HepG2 (cell line): ENCODE results near the gene EFEMP2. TPM values are rescaled to one million over a fixed set of nuclear protein-coding genes. Genes with fewer than 3 reads are reported as not detected.

Experiments
- AHR ChIP-seq: IDR thresholded peaks from 2 replicates; pipeline ENCODE4 v1.6.1; 2018; ENCODE audit warnings: missing genetic modification reagents, missing compliant biosample characterization
- AKAP8 ChIP-seq: sonication (generic); formaldehyde crosslinking; IDR thresholded peaks from 2 replicates; pipeline ENCODE4 v1.5.1; 2020; ENCODE audit warnings: mild to moderate bottlenecking, missing genetic modification reagents
- ARNTL ChIP-seq: sonication (generic); formaldehyde crosslinking; IDR thresholded peaks from 2 replicates; pipeline ENCODE4 v1.4.0; 2020; ENCODE audit warnings: mild to moderate bottlenecking, missing genetic modification reagents
- ESRRA ChIP-seq: sonication (generic); formaldehyde crosslinking; IDR thresholded peaks from 2 replicates; pipeline ENCODE4 v1.5.1; 2020; ENCODE audit warnings: mild to moderate bottlenecking, low read depth, missing genetic modification reagents
- IRX3 ChIP-seq: sonication (generic); formaldehyde crosslinking; IDR thresholded peaks from 2 replicates; pipeline ENCODE4 v1.8.1; 2023; ENCODE audit warnings: mild to moderate bottlenecking, low read depth, missing genetic modification reagents, borderline replicate concordance
- NCOR1 ChIP-seq: fragments of 200-600 bp; sonication (generic); IDR thresholded peaks from 2 replicates; pipeline ENCODE4 v1.7.0; 2017; ENCODE audit warnings: antibody characterized with exemption, low read length, borderline replicate concordance
- SAP130 ChIP-seq: IDR thresholded peaks from 2 replicates; pipeline ENCODE4 v1.6.1; 2016; ENCODE audit warnings: low read depth
- SETDB1 ChIP-seq: sonication (generic); formaldehyde crosslinking; IDR thresholded peaks from 2 replicates; pipeline ENCODE4 v1.5.1; 2020; ENCODE audit warnings: missing genetic modification reagents, mild to moderate bottlenecking, borderline replicate concordance
- SIX4 ChIP-seq: sonication (generic); formaldehyde crosslinking; IDR thresholded peaks from 2 replicates; pipeline ENCODE4 v1.4.0; 2020; ENCODE audit warnings: missing genetic modification reagents
- STAG1 ChIP-seq: sonication (generic); formaldehyde crosslinking; IDR thresholded peaks from 2 replicates; pipeline ENCODE4 v1.4.0; 2020; ENCODE audit warnings: missing genetic modification reagents
- THYN1 ChIP-seq: sonication (generic); formaldehyde crosslinking; IDR thresholded peaks from 2 replicates; pipeline ENCODE4 v1.8.1; 2023; ENCODE audit warnings: low read depth, mild to moderate bottlenecking, moderate library complexity, missing genetic modification reagents, borderline replicate concordance
- YY1 ChIP-seq: IDR thresholded peaks from 2 replicates; pipeline ENCODE4 v1.6.1; 2011; ENCODE audit warnings: low read length, low read depth, moderate library complexity, mild to moderate bottlenecking; ENCODE audit not compliant: insufficient read depth, insufficient replicate concordance
- ZKSCAN8 ChIP-seq: IDR thresholded peaks from 2 replicates; pipeline ENCODE4 v1.6.1; 2016; ENCODE audit warnings: borderline replicate concordance, missing genetic modification reagents, missing compliant biosample characterization
- ZNF260 ChIP-seq: sonication (generic); formaldehyde crosslinking; IDR thresholded peaks from 2 replicates; pipeline ENCODE4 v1.4.0; 2020; ENCODE audit warnings: missing genetic modification reagents, low read depth, mild to moderate bottlenecking, borderline replicate concordance
- ZNF292 ChIP-seq: sonication (generic); formaldehyde crosslinking; IDR thresholded peaks from 2 replicates; pipeline ENCODE4 v1.8.1; 2022; ENCODE audit warnings: mild to moderate bottlenecking, low read depth, missing genetic modification reagents, borderline replicate concordance
- ZNF446 ChIP-seq: sonication (generic); formaldehyde crosslinking; IDR thresholded peaks from 2 replicates; pipeline ENCODE4 v1.5.0; 2020; ENCODE audit warnings: mild to moderate bottlenecking, missing genetic modification reagents
- ZNF616 ChIP-seq: sonication (generic); formaldehyde crosslinking; IDR thresholded peaks from 2 replicates; pipeline ENCODE4 v1.5.0; 2020; ENCODE audit warnings: low read depth, mild to moderate bottlenecking, missing genetic modification reagents
- polyA plus RNA-seq, 8 experiments: library from polyadenylated mRNA; depleted of rRNA in 3 of 8; stranded (reverse) in 7 of 8; unstranded in 1 of 8; fragments of >200 nt; fragmentation: Illumina TruSeq in 4 of 8; extraction: Trizol in 4 of 8; gene quantifications; 2 replicates each; pipeline versions ENCODE4 v1.2.1 to v1.2.3, GENCODE V29; 2011 to 2016; ENCODE audit warnings: low read depth in 4 of 8, missing spikeins in 1 of 8, mixed read lengths in 1 of 8; ENCODE audit not compliant: insufficient read depth in 1 of 8
- total RNA-seq, 5 experiments: library from RNA; depleted of rRNA; stranded (reverse); fragments of >200 nt; fragmentation: Illumina TruSeq; extraction: Trizol; gene quantifications; 2 replicates each; pipeline ENCODE4 v1.2.3, GENCODE V29; 2016; ENCODE audit warnings: low read depth in 1 of 5
- TF ChIP-seq, protein P1 (sequence below): sonication (generic); formaldehyde crosslinking; IDR thresholded peaks from 2 replicates; pipeline ENCODE4 v1.5.1; 2020; ENCODE audit warnings: mild to moderate bottlenecking, missing genetic modification reagents
- TF ChIP-seq, protein P2 (sequence below): sonication (generic); formaldehyde crosslinking; IDR thresholded peaks from 2 replicates; pipeline ENCODE4 v1.4.0; 2020; ENCODE audit warnings: missing genetic modification reagents, borderline replicate concordance
- TF ChIP-seq, protein P3 (sequence below): sonication (generic); formaldehyde crosslinking; IDR thresholded peaks from 2 replicates; pipeline ENCODE4 v1.5.0; 2020; ENCODE audit warnings: missing genetic modification reagents
- TF ChIP-seq, protein P4 (sequence below): IDR thresholded peaks from 2 replicates; pipeline ENCODE4 v1.6.1; 2018; ENCODE audit warnings: missing genetic modification reagents, mild to moderate bottlenecking, missing compliant biosample characterization
- TF ChIP-seq, protein P5 (sequence below): sonication (generic); formaldehyde crosslinking; IDR thresholded peaks from 2 replicates; pipeline ENCODE4 v1.4.0; 2020; ENCODE audit warnings: low read depth, mild to moderate bottlenecking, missing genetic modification reagents

The EFEMP2 gene
- total and polyA plus RNA-seq, 2 of the 13 experiments (the other 11 are each of a cell fraction or from before 2014, with no cell fraction given), result 7.4 to 29.7 TPM

DNA sequence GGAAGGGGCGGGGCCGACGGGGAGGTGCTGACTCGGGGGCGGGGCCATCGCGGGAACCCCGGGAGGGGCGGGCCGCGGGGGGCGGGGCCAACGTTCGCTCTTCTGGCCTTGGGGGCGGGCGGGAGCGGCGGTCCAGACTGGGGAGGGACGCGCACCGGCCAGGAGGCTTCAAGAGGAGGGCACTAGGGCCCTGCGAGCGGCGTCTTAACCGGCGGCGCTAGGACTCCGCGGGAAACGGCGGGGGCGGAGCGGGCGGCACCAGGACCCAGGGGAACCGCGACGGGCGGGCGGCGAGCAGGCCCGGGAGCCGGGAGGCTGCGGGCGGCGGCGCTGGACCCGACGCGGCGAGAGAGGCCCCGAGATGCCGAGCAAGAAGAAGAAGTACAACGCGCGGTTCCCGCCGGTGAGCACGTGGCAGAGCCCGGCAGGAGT lies 46.6 kb upstream of the EFEMP2 start, which contains the start of gene DRAP1 (continued):
- TF ChIP-seq, protein P1, sequence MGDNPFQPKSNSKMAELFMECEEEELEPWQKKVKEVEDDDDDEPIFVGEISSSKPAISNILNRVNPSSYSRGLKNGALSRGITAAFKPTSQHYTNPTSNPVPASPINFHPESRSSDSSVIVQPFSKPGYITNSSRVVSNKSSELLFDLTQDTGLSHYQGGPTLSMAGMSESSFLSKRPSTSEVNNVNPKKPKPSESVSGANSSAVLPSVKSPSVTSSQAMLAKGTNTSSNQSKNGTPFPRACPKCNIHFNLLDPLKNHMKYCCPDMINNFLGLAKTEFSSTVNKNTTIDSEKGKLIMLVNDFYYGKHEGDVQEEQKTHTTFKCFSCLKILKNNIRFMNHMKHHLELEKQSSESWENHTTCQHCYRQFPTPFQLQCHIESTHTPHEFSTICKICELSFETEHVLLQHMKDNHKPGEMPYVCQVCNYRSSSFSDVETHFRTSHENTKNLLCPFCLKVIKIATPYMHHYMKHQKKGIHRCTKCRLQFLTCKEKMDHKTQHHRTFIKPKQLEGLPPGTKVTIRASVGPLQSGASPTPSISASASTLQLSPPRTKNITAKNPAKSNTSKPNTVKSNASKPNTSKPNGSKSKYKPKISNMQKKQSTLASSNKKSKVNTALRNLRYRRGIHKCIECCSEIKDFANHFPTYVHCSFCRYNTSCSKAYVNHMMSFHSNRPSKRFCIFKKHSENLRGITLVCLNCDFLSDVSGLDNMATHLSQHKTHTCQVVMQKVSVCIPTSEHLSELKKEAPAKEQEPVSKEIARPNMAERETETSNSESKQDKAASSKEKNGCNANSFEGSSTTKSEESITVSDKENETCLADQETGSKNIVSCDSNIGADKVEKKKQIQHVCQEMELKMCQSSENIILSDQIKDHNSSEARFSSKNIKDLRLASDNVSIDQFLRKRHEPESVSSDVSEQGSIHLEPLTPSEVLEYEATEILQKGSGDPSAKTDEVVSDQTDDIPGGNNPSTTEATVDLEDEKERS (CRISPR knock-in tag), result no peak
- TF ChIP-seq ARNTL (CRISPR knock-in tag) (no peak), AHR (CRISPR knock-in tag) (peak; percentile 89; the same call in 1 of the 2 replicates), NCOR1 (no peak), ZNF292 (CRISPR knock-in tag) (no peak), IRX3 (CRISPR knock-in tag) (no peak), STAG1 (no peak; the same call in 1 of the 2 replicates), ZNF260 (CRISPR knock-in tag) (no peak), ESRRA (CRISPR knock-in tag) (peak; percentile 80; the same call in 1 of the 2 replicates), SAP130 (peak; percentile 86), AKAP8 (CRISPR knock-in tag) (no peak), ZKSCAN8 (peak; percentile 49; the same call in 1 of the 2 replicates), ZNF616 (CRISPR knock-in tag) (peak; percentile 77; the same call in 1 of the 2 replicates), YY1 (no peak), SETDB1 (CRISPR knock-in tag) (no peak), SIX4 (CRISPR knock-in tag) (peak; percentile 68; the same call in 1 of the 2 replicates), THYN1 (CRISPR knock-in tag) (no peak), ZNF446 (peak; percentile 44; the same call in 1 of the 2 replicates)
- TF ChIP-seq, protein P2, sequence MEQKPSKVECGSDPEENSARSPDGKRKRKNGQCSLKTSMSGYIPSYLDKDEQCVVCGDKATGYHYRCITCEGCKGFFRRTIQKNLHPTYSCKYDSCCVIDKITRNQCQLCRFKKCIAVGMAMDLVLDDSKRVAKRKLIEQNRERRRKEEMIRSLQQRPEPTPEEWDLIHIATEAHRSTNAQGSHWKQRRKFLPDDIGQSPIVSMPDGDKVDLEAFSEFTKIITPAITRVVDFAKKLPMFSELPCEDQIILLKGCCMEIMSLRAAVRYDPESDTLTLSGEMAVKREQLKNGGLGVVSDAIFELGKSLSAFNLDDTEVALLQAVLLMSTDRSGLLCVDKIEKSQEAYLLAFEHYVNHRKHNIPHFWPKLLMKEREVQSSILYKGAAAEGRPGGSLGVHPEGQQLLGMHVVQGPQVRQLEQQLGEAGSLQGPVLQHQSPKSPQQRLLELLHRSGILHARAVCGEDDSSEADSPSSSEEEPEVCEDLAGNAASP (CRISPR knock-in tag), result peak; percentile 88
- TF ChIP-seq, protein P3, sequence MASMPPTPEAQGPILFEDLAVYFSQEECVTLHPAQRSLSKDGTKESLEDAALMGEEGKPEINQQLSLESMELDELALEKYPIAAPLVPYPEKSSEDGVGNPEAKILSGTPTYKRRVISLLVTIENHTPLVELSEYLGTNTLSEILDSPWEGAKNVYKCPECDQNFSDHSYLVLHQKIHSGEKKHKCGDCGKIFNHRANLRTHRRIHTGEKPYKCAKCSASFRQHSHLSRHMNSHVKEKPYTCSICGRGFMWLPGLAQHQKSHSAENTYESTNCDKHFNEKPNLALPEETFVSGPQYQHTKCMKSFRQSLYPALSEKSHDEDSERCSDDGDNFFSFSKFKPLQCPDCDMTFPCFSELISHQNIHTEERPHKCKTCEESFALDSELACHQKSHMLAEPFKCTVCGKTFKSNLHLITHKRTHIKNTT (CRISPR knock-in tag), result no peak
- TF ChIP-seq, protein P4, sequence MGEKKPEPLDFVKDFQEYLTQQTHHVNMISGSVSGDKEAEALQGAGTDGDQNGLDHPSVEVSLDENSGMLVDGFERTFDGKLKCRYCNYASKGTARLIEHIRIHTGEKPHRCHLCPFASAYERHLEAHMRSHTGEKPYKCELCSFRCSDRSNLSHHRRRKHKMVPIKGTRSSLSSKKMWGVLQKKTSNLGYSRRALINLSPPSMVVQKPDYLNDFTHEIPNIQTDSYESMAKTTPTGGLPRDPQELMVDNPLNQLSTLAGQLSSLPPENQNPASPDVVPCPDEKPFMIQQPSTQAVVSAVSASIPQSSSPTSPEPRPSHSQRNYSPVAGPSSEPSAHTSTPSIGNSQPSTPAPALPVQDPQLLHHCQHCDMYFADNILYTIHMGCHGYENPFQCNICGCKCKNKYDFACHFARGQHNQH (CRISPR knock-in tag), result peak; percentile 74; the same call in 1 of the 2 replicates
- TF ChIP-seq, protein P5, sequence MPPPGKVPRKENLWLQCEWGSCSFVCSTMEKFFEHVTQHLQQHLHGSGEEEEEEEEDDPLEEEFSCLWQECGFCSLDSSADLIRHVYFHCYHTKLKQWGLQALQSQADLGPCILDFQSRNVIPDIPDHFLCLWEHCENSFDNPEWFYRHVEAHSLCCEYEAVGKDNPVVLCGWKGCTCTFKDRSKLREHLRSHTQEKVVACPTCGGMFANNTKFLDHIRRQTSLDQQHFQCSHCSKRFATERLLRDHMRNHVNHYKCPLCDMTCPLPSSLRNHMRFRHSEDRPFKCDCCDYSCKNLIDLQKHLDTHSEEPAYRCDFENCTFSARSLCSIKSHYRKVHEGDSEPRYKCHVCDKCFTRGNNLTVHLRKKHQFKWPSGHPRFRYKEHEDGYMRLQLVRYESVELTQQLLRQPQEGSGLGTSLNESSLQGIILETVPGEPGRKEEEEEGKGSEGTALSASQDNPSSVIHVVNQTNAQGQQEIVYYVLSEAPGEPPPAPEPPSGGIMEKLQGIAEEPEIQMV (CRISPR knock-in tag), result peak; percentile 75
